ENCODE data around the gene GPC3.

DNA sequence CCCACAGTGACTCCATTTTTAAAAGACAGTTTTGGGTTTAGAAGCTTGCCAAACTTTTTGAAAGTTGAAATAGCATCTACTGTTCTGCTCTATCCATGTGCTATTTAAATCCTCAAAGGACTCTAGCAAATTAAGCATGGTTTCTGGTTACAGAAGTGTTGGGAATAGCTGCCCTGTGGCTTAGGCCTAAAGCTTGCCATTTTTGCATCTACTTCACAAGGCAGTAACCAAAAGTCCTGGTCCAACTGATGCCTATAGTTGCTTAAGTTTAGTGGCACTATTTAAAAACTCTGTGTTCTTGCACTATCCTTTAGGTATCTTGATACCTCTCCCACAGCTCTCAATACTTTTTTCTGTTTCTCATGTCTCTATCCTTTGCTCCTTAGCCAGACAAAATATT lies 319.1 kb downstream of the GPC3 start:
- TF ChIP-seq POLR2A (IDR thresholded peaks at IDR 0.05): no peak
- TF ChIP-seq, protein P1, sequence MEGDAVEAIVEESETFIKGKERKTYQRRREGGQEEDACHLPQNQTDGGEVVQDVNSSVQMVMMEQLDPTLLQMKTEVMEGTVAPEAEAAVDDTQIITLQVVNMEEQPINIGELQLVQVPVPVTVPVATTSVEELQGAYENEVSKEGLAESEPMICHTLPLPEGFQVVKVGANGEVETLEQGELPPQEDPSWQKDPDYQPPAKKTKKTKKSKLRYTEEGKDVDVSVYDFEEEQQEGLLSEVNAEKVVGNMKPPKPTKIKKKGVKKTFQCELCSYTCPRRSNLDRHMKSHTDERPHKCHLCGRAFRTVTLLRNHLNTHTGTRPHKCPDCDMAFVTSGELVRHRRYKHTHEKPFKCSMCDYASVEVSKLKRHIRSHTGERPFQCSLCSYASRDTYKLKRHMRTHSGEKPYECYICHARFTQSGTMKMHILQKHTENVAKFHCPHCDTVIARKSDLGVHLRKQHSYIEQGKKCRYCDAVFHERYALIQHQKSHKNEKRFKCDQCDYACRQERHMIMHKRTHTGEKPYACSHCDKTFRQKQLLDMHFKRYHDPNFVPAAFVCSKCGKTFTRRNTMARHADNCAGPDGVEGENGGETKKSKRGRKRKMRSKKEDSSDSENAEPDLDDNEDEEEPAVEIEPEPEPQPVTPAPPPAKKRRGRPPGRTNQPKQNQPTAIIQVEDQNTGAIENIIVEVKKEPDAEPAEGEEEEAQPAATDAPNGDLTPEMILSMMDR (IDR thresholded peaks at IDR 0.05): no peak

All from right lobe of liver (tissue), 4 donors.